HG03135 (cell line): ENCODE measurements around the gene AGMAT.

ENCODE experiments used
- ATAC-seq: cut with Tn5 transposase; IDR thresholded peaks from one replicate; pipeline ENCODE4 v1.9.1; 2021; ENCODE audit warnings: mild to moderate bottlenecking, moderate library complexity; ENCODE audit not compliant: unreplicated experiment

Gene AGMAT, protein sequence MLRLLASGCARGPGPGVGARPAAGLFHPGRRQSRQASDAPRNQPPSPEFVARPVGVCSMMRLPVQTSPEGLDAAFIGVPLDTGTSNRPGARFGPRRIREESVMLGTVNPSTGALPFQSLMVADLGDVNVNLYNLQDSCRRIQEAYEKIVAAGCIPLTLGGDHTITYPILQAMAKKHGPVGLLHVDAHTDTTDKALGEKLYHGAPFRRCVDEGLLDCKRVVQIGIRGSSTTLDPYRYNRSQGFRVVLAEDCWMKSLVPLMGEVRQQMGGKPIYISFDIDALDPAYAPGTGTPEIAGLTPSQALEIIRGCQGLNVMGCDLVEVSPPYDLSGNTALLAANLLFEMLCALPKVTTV

DNA sequence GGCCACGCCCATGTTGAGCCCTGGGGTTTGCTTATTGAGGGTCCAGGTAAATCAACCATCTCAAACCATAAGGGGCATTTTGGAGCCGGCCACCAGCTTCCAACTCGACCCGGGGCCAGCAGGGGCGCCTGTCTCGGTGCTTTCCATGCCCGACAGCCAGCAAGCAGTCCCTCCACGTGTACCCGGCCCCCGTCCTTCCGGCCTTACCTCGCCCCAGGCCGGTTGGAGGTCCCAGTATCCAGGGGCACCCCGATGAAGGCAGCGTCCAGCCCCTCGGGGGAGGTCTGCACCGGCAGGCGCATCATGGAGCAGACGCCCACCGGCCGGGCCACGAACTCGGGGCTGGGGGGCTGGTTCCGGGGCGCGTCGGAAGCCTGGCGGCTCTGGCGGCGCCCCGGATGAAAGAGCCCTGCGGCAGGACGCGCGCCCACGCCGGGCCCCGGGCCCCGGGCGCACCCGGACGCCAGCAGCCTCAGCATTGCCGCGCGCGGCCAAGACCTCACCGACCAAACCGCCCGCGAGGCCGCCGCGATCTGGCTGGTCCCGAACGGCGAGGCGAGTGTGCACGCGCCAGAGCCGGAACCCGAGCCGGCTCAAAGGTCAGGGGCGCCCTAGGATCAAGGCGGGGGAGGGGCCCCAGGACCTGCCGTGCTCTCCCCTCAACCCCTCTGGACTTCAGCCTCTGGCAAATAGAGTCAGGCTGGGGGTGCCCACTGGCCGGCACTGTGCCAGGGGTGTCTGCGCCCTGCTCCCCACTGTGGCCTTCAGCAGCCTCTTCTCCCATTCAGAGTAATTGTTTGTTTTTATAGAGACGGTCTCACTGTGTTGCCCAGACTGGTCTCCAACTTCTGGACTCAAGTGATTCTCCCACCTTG is at the start of gene AGMAT:
Gene AGMAT (minus strand): TSS at position 563 of the 875 bp plus-strand sequence. CDS start 84 bp downstream, at position 479.
- peak; percentile 59 for ATAC-seq

DNA sequence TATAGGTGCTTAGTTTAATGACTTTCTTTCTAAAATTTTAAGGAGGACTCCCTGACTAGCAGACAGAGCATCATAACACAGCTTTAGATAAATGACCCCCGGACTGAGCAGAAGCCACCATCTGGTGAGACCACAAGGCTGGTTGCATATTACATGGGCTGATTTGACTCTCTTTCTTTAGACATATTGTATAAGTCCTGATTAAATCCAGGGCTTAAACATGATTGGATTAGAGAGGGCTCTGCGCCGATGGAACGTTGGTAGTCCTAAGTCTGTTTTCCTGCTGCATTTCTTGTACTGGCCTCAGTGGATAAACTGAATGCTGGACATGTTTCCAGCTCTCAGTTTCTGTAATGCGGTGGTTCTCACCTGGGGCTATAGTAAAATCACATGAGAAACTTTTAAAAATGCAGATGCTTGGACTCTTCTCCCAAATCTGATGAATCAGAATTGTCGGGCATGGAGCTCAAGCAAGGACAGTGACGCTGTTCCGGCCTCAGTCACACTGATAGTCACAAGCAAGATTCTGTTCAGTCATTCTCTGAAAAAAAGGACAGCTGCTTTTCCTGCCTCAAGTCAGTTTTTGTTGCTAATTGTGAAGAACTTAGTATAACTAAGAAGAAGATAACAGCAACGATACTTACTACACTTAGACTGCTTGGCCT is 49.0 kb upstream of the AGMAT start:
- ATAC-seq, result no peak

DNA sequence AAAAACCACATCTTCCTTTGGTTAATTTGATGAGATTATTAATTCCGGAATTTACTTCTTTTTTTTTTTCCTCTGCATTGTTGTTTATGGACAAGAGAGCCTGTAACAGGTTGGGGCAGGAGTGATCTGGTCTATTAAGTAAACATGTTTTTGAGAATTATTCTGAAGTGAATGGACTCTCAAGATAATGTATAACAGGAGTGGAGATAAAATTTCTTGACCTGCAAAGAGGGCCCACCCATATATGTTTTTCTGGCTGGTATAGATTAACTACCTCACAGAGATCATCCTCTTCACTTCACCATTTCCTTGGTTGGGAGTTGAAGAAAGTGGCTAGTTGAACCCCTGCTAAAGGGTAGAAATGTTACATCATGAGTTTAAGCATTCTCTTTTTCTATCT is 43.2 kb upstream of the AGMAT start:
- ATAC-seq, result peak; percentile 25

DNA sequence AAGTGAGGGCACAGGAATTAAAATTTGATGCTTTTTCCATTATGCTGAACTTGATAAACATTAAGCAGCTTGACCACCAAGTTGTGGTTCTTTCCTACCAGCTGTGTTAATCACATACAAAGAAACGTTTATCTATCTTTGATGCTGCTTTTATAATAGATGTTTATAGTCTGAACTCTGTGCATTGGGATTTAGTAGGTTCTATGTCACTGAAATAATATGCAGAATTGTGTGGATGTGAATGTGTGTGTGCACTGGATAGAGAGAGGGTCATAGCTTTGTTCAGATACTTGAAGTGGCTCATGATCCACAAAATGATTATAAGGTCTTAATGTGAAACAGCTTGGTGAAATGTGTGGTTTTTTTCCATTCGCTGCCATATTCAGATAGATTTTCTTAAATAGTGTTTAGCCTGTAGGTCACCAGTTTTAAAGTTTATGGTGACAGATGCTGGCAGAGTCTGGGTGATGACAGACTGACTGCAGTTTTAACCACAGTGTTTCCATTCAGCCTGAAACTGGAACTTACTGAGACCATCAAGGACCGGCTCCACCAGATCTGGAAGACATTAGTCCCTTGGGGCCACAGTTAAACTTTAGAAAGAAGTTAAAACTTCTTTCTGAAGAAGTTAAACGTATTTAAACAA is 42.6 kb upstream of the AGMAT start:
- peak; percentile 76 for ATAC-seq

DNA sequence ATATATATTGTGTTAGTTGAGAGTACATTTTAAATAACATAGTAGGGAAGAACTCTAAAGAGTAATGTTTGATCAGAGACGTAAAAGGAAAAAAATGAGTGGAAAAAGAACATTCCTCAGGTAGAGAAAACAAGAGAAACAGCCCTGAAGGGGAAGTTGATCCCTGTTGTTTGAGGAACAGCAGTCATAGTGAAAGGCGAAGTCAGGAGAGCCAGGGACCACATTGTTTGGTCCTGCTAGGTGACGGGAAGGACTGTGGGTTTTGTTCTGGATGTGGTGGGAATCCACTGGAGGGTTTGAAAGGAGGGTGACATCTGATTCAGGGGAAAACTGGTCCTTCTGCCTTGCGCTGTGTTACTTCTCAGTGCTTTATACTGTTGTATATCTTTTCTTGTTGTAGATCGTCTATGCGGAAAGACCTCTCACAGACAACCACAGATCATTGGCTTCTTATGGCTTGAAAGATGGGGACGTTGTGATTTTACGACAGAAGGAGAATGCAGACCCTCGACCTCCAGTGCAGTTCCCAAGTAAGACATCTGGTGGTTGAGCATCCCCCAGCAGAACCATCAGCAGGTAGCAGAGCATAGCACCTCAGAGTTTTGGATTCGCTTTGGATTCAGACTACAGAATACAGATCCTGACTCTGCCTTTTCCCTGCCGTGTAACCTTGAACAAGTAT is 41.6 kb upstream of the AGMAT start:
- ATAC-seq, result no peak

DNA sequence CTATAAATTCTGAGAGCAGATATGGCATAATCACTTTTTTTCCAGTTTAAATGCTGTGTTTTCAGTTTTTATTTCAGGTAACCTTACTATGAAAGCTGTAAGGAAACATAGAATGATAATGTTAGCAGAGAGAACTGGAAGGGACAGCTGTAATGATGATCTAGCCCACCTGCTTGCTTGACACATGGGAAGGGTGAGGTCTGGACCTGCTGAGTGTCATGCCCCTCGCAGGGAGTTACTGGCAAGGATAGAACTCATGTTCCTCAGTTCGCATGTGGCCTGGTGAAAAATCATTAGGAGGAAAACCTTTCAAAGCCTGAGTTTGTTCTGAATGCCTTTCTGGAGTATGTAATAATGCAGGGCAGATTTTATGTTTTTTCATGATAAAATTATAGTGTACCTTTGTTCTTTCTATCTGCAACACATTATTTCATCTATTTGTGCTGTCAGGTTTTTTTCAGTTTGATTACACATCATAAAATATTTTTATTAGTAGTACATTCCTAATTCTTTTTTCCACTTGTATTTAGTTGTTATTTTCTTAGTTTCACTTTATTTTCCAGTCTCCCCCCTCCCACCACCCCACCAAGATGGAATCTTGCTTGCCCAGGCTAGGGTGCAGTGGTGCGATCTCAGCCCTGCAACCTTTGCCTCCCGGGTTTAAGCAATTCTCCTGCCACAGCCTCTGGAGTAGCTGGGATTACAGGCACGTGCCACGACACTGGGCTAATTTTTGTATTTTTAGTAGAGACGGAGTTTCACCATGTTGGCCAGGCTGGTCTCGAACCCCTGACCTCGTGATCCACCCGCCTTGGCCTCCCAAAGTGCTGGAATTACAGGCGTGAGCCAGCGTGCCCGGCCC is 40.4 kb upstream of the AGMAT start:
- ATAC-seq, result no peak

DNA sequence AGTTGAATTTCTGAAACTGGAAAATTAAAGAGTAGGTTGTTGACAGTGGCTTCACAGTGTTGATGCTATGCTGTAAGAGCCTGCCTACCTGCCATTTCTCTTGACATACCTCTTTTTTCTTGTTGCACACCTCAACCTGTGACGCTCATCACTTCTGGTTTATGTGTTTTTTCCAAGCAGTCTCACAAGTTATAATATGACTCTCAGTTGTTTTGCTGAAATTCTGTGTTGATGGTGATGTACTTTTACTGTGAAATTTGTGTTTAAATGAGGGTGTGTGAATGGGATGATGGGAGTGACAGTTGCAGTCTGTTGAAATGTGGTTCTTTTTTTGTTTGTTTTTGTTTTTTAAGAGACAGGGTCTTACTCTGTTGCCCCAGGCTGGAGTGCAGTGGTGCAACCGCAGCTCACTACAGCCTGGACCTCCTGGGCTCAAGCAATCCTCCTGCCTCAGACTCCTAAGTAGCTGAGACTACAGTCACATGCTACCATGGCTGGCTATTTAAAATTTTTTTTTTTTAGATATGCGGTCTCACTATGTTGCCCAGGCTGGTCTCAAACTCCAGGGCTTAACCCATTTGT is 39.4 kb upstream of the AGMAT start:
- ATAC-seq, result no peak

DNA sequence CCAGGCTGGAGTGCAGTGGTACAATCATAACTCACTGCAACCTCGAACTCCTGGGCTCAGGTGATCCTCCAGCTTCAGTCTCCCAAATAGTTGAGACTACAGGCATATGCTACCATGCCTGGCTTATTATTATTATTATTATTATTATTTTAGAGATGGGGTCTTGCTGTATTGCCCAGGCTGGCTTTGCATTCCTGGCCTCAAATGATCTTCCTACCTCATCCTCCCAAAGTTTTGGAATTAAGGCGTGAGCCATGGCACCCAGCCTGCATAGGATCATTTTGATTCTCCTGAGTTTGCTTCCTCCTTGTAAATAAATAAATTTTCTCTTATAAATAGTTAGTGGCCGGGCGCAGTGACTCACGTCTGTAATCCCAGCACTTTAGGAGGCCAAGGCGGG is 38.6 kb upstream of the AGMAT start:
- ATAC-seq, result no peak

DNA sequence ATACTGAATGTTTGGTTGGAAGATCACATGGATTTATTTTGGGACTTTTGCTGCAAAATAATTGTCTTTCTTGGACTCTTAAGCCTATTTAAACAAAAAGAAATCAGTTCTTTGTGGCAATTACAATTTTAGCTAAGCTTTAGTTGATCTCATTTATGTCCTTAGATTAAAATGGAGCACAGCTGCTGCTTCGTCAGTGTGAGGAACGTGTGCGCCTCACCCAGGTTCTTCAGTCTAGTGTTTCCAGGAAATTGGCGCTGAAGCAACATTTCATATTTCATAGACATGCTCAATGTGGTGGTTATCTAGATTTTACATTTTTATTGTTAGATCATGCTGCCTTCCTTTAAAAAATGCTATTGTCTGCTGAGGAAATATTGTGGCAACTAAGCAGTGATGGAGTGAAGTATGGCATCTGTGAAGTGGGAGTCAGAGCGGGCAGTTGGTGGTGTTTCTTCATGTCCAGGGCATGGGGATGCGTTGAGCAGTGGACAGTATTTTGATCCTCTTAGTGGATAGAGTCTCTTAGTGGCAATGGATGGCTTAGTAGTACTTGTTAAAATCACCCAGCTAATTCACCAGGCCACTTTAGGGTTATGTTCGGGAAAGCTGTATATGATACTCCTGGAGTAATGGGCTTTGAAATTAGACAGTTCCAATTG is 38.0 kb upstream of the AGMAT start:
- ATAC-seq, result no peak

DNA sequence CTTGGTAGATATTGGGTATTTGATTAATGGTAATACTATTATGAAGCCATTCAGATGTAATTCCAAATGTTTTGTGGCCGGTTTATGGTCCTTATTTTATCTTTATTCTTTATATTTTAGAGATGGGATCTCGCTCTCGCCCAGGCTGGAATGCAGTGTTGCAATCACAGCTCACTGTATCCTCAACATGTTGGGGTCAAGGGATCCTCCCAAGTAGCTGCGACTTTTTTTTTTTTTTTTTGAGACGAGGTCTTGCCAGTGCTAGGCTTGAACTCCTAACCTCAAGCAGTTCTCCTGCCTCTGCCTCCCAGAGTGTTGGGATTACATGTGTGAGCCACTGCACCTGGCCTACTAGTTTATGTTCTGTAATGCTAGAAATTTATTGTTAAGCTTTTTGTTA is 37.1 kb upstream of the AGMAT start:
- ATAC-seq, result no peak

DNA sequence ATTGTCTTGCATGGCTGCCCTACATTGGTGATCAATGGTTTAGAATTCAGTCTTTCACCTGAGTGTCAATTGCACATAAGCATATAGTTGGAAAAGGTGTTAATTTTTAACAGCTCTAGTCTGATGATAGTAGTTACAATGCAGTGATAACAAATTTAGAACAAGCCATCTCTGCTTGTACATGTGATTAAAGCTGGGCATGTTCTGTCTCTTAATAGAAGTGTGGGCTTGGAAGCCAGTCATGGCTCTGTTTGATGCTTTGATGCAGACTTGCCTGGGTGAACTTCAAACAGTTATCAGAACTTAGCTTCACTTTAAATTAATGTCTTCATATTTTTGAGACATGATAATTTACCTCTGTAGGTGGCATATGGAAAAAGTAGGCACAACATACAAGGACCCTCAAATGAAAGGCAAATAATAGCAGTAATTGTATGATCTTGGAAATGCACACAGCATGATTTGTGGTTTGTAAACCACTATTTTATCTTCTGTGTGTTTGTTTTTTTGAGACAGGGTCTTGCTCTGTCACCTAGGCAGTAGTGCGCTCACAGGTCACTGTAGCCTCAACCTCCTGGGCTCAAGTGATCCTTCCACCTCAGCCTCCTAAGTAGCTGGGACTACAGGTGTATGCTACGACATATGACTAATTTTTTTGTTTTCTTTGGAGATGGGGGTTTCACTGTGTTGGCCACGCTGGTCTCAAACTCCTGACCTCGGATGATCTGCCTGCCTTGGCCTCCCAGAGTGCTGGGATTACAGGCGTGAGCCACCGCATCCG is 36.2 kb upstream of the AGMAT start:
- ATAC-seq, result no peak

DNA sequence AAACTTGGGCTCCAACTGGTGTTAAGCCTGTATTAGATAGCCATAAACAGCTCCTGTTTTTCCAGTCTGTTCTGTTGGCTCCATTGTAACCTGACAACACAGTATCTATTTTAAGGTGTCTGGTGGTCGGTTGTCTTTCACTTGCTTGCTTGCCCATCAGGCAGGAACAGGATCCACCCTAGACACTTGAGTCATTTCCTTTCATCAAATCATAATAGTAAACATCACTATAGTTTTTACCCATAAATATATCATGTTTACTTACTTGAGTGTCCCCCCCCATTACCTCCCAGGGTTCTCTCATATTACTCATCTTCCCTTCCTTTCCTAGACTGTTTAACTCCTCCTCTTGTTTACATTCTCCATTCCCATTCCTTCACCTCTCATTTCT is 35.3 kb upstream of the AGMAT start:
- ATAC-seq, result no peak

DNA sequence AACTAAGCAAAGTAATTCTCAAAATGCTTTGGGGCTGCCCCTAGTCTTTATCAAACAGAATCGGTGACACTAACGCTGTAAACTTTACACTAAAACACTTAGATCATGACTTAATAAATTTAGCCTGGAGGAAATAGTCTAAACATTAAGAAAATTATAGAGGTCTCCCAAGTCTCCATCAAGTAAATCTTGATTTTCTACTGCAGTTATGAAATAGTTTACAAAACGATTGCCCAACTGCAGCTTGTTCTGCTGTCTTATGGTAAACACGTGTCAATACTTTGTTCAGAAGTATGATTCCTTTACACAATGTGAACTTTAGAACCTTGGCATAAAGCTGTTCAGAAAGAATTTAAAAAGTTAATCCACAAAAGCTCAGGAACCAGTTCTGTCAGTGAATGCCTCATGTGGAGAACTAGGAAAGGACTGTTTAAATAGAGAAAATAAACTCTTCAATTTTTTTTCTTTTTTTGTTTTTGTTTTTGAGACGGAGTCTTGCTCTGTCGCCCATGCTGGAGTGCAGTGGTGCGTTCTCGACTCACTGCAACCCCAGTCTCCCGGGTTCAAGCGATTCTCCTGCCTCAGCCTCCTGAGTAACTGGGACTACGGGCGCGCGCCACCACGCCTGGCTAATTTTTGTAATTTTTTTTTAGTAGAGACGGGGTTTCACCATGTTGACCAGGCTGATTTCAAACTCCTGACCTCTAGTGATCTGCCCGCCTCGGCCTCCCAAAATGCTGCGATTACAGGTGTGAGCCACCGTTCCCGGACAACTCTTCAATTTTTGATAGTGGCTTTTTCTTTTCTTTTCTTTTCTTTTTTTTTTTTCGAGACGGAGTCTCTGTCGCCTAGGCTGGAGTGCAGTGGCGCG is 34.0 kb upstream of the AGMAT start:
- no peak for ATAC-seq

DNA sequence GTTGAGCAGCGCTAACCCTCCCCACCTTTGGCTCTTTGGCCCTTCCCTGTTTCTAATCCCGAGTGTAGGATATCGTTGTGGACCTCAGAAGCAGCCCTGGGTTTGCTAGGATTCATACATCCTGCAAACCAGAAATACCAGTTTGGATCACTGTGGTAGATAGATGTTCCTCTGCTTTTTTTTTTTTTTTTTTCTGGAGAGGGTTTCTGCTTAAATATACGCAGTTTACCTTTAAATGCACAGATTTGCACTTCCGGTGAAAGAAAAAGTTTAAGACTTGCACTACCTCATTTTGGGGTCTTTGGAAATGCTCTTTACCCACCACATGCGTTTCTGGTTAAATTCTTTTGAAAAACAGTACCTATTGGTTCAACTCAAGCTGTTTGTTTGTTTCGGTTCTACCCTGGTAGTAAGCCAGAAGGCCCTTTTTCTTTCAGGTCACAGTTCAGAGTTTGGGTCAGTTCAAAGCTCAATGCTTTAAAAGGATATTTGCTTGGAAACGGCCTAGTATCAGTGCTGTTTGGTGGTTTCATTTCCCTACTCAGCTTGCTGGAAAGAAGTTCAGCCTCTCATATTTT is 33.3 kb upstream of the AGMAT start:
- ATAC-seq, result peak; percentile 42

DNA sequence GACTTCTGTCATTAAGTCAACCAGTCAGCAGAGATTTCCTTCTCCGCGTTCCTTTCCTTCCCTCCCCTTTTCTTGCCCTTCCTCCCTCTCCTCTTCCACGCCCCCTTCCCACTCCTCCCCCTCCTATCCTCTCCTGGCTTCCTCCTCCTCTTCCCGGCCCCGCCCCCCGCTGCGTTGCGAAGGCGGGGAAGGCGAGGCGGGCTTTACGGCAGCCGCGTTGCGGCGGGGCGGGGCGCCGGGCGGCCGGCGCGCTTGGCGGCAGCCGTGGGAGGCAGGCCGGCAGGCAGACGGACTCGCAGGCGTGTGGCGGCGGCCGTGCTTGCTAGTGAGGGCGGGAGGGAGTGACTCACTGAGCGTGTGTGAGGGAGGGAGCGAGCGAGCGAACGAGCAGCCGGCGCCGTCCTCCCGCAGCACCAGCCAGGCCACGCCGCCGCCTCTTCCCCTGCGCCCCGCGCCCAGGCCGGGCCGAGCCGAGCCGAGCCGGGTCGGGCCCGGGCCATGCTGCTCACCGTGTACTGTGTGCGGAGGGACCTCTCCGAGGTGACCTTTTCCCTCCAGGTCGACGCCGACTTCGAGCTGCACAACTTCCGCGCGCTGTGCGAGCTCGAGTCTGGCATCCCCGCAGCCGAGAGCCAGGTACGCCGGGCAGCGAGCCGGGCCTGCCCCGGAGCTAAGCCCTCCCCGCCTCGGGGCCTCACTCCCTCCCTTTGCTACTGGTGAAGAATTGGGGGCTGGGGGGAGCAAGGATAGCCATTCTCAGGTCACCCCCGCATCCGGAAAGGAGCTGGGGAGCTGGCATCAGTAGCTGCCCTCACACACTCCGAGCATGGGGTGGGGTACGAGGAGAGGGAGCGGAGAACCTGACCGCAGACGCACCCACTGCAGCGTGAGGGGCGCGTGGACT is 32.6 kb upstream of the AGMAT start, which contains the start of gene DDI2:
Gene DDI2 (plus strand): TSS at position 286 of the 904 bp plus-strand sequence. CDS start 213 bp downstream, at position 499.
- ATAC-seq, result peak; percentile 63
